Measurements from ENCODE around the gene TIMM8B. TPM values are rescaled to one million over a fixed set of nuclear protein-coding genes. Genes with fewer than 3 reads are reported as not detected.

Gene TIMM8B
- total RNA-seq, 1 donor from 2014 or later: 37.0 TPM

DNA sequence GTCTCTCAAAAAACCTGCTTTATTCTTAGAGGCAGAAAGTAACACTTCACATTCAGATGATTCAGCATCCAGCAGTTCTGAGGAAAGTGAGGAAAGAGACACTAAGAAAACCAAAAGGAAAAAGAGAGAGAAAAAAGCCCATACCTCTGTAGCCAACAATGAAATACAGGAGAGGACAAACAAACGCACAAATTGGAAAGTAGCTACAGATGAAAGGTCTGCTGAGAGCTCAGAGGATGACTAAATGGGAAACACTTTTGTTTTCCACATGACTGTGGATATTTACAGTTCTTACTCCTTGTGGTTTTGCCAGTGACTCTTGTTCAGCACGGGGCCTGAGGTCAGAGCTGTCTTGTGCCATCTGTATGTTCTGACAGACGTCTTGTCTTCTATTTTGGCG, 3.8 kb downstream of the TIMM8B start:
- POLR2A ChIA-PET: interaction anchor here (1.1 kb wide), 1 partner anchor 8 kb away, joined by 3 read pairs; the partner anchor contains the start of genes NKAPD1 and PIH1D2

DNA sequence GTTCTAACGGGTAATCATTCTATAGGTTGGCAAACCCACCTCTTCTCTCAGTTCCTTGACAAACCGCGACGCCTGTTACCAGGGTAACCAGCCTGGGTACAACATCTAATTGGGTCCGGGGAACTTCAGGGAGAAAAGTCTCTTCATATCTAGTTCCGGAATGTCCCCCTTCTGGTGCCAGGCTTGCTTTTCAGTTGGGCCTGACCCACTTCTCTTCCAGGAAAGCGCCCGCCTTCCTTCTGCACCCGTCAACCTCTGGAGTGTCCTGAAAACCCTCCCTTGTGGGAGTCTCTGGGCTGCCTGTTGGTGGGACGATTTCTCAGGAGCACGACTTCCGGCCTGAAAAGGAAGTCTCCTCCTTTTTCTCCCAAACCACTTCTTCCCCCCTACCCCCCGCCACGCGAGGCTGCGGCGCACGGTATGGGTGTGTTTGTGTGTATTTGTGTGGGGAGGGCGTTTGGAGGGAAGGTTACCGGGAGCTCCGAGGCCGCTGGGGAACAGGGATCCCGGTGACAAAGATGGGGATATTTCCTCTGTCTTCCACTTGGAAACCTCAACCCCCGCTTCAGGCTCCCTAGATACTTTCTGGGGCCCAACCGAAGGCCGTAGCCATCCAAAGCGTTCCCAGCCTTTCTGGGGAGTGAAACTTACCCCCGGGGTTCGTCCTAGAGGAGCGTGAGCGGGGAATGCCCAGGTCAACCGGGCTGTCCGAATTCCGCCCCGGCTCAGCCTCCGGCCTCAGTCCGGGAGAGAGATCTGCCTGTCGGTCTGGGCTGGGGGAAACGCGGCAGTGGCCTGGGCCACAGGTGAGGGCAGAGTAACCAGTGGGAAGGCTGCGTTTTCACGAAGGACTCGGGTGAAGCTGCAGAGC, 12.4 kb downstream of the TIMM8B start, which contains the start of the genes NKAPD1 and PIH1D2:
NKAPD1 (plus strand) TSS at position 359 of the 871 bp plus-strand sequence. CDS start 1,276 bp downstream, outside the sequence.
PIH1D2 (minus strand) TSS at position 77 of the 871 bp plus-strand sequence. CDS start 843 bp downstream, outside the sequence.
- peaks cover 25% of the 10 kb centered on the region for H3K4me1 Mint-ChIP-seq
- peak within 1 kb of the TSS; percentile 95 for H3K27ac Mint-ChIP-seq
- H3K36me3 Mint-ChIP-seq (ENCODE audit: low read depth): peaks cover 36% of the 10 kb centered on the region
- TF ChIP-seq, protein P1, sequence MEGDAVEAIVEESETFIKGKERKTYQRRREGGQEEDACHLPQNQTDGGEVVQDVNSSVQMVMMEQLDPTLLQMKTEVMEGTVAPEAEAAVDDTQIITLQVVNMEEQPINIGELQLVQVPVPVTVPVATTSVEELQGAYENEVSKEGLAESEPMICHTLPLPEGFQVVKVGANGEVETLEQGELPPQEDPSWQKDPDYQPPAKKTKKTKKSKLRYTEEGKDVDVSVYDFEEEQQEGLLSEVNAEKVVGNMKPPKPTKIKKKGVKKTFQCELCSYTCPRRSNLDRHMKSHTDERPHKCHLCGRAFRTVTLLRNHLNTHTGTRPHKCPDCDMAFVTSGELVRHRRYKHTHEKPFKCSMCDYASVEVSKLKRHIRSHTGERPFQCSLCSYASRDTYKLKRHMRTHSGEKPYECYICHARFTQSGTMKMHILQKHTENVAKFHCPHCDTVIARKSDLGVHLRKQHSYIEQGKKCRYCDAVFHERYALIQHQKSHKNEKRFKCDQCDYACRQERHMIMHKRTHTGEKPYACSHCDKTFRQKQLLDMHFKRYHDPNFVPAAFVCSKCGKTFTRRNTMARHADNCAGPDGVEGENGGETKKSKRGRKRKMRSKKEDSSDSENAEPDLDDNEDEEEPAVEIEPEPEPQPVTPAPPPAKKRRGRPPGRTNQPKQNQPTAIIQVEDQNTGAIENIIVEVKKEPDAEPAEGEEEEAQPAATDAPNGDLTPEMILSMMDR (IDR thresholded peaks at IDR 0.05): no peak
- ChIA-PET CTCF (no interaction called here), POLR2A (interaction anchor here (0.8 to 2.3 kb wide), 7 partner anchors 9 to 147 kb away, joined by 3 to 14 read pairs (median 3); partner anchors contain the start of genes SDHD and TIMM8B)
- H3K4me3 Mint-ChIP-seq: peak within 1 kb of the TSS; percentile 96
- H3K27me3 Mint-ChIP-seq: no peaks in the 10 kb centered on the region
- intact Hi-C loops (cut with micrococcal nuclease): loop anchor here (1.0 to 10.0 kb wide), 6 partner anchors 12 to 1701 kb away; partner anchors contain the start of genes CFAP68, CLDN25, DLAT and FDXACB1
- H3K9me3 Mint-ChIP-seq: no peaks in the 10 kb centered on the region
- DNase-seq (peak; percentile 69), ATAC-seq (ENCODE audit: low read depth) (peak; percentile 92)

More for the DNA sequence above, 3.8 kb downstream of the TIMM8B start:
- H3K36me3 Mint-ChIP-seq (ENCODE audit: low read depth): peaks cover 86% of the 10 kb centered on the region
- ATAC-seq (ENCODE audit: low read depth): no peak
- H3K27ac Mint-ChIP-seq: no peak overlapping the region
- TF ChIP-seq, protein P1 (IDR thresholded peaks at IDR 0.05): no peak
- H3K9me3 Mint-ChIP-seq: no peaks in the 10 kb centered on the region
- DNase-seq: no peak
- intact Hi-C loops (cut with micrococcal nuclease): no loop called here
- CTCF ChIA-PET: no interaction called here
- peaks cover 27% of the 10 kb centered on the region for H3K4me1 Mint-ChIP-seq
- H3K27me3 Mint-ChIP-seq: no peaks in the 10 kb centered on the region
- no peak overlapping the region for H3K4me3 Mint-ChIP-seq

DNA sequence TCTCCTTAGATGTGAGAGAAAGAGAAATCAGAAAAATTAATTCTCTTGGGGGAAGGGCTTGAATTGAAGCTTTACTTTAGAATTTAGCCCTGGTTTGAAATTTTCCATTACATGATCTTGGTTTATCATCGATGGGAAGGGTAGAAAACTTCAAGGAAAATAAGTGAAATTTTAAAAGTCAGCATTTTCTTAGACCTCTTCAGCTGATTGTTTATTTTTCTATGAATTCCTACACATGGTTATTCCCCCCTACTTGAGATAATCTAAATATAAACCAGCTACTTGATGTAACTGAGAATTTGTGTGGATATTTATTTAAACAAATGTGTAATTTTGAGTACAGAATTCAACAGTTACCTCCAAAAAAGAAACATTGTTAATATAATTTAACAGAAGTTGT, 23.6 kb downstream of the TIMM8B start:
- TF ChIP-seq, protein P1 (IDR thresholded peaks at IDR 0.05): no peak
- no peak for DNase-seq
- Mint-ChIP-seq H3K9me3 (no peaks in the 10 kb centered on the region), H3K4me1 (no peaks in the 10 kb centered on the region), H3K27ac (no peak overlapping the region), H3K27me3 (no peaks in the 10 kb centered on the region), H3K4me3 (no peak overlapping the region), H3K36me3 (ENCODE audit: low read depth) (peaks cover 44% of the 10 kb centered on the region)
- intact Hi-C loops (cut with micrococcal nuclease): no loop called here
- CTCF ChIA-PET: no interaction called here
- POLR2A ChIA-PET: no interaction called here
- no peak for ATAC-seq (ENCODE audit: low read depth)

DNA sequence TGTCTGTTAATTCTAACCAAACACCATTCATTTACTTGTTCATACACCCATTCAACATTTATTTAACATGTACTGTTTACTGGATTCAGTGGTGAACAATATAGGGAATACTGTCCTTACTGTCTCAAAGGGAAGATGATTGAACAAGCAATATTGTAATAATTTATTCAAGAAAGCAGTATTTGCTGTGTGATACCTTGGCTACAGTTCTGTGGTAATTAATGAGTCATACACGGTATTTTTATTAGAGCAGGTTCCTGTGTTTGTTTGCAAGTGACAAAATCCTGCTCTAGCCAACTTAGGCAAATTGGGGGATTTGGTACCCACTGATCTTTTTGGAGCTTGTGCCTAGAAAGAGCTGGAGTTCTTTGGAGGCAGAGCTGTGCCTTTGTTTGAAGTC, 28.5 kb downstream of the TIMM8B start:
- POLR2A ChIA-PET: interaction anchor here (1.1 kb wide), 1 partner anchor 10 kb away, joined by 7 read pairs; no protein-coding TSS in a partner anchor
- CTCF ChIA-PET: no interaction called here
- Mint-ChIP-seq H3K9me3 (no peaks in the 10 kb centered on the region), H3K36me3 (ENCODE audit: low read depth) (peaks cover 72% of the 10 kb centered on the region), H3K27ac (no peak overlapping the region), H3K4me1 (no peaks in the 10 kb centered on the region), H3K4me3 (no peak overlapping the region), H3K27me3 (no peaks in the 10 kb centered on the region)
- ATAC-seq (ENCODE audit: low read depth) (no peak), DNase-seq (no peak)
- TF ChIP-seq, protein P1 (IDR thresholded peaks at IDR 0.05): no peak
- intact Hi-C loops (cut with micrococcal nuclease): no loop called here

DNA sequence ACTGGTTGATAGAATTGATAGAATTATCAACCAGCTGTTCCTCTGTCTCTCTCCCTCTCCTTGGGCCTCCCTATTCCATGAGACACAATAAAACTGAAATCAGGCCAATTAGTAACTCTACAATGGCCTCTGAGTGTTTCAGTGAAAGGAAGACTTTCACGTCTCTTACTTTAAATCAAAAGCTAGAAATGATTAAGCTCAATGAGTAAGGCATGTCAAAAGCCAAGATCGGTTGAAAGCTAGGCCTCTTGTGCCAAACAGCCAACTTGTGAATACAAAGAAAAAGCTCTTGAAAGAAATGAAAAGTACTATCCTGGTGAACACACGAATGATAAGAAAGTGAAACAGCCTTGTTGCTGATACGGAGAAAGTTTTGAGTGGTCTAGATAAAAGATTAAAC, 29.4 kb downstream of the TIMM8B start:
- no peak for ATAC-seq (ENCODE audit: low read depth)
- peaks cover 69% of the 10 kb centered on the region for H3K36me3 Mint-ChIP-seq (ENCODE audit: low read depth)
- CTCF ChIA-PET: no interaction called here

More for the DNA sequence above, 29.4 kb downstream of the TIMM8B start:
- intact Hi-C loops (cut with micrococcal nuclease): no loop called here
- Mint-ChIP-seq H3K27ac (no peak overlapping the region), H3K9me3 (no peaks in the 10 kb centered on the region), H3K27me3 (no peaks in the 10 kb centered on the region), H3K4me3 (no peak overlapping the region), H3K4me1 (peaks cover 3% of the 10 kb centered on the region)
- TF ChIP-seq, protein P1 (IDR thresholded peaks at IDR 0.05): no peak
- no peak for DNase-seq
- POLR2A ChIA-PET: no interaction called here

Data from activated B cell treated with CpG ODN at 0.5 μM for 24 hours (primary cell).